Esophagus squamous epithelium (tissue), 4 donors: Measurements from ENCODE around the gene ASB14.

Experiments used
- CTCF ChIP-seq, 6 experiments: fragments of 450-650 bp in 4 of 6; fragments of 200-600 bp in 2 of 6; sonication (generic) in 2 of 6; IDR thresholded peaks; one replicate each; pipeline ENCODE4 v1.5.1; 2016 to 2019; ENCODE audit warnings: antibody characterized with exemption in 6 of 6, mild to moderate bottlenecking in 4 of 6, moderate library complexity in 4 of 6
- POLR2A ChIP-seq, 4 donors: fragments of 450-650 bp; IDR thresholded peaks; one replicate each; pipeline ENCODE4 v1.6.1; 2017; ENCODE audit warnings: antibody characterized with exemption in 4 of 4, mild to moderate bottlenecking in 4 of 4, moderate library complexity in 3 of 4

GRCh38 chr3:57256844-57257243, 35.6 kb downstream of the ASB14 start:
- TF ChIP-seq CTCF (IDR thresholded peaks at IDR 0.05) (no peak), POLR2A (IDR thresholded peaks at IDR 0.05) (no peak)
